SU-DHL-6 (cell line): ENCODE measurements around the gene TMEM235.

Experiments
- H2AFZ ChIP-seq: fragments of 200-600 bp; sonication (generic); 2 replicates; pipeline ENCODE4 v1.6.1; 2014; ENCODE audit warnings: low read depth, mild to moderate bottlenecking, moderate library complexity, mixed read lengths, antibody characterized with exemption, low read length; ENCODE audit not compliant: severe bottlenecking
- H3F3A ChIP-seq: fragments of 200-600 bp; shearing (Covaris generic); 2 replicates; pipeline ENCODE4 v1.6.0; 2016; ENCODE audit warnings: antibody characterized with exemption, mild to moderate bottlenecking; ENCODE audit not compliant: insufficient read depth
- H3K27ac ChIP-seq: fragments of 200-600 bp; sonication (generic); 2 replicates; pipeline ENCODE4 v1.5.1; 2016; ENCODE audit warnings: low read depth, mild to moderate bottlenecking, low read length, moderate library complexity, mixed read lengths
- H3K27me3 ChIP-seq: fragments of 200-600 bp; sonication (generic), shearing (Covaris generic); 2 replicates; pipeline ENCODE4 v1.6.0; 2014; ENCODE audit warnings: mild to moderate bottlenecking, low read length
- H3K36me3 ChIP-seq: fragments of 200-600 bp; sonication (generic); 2 replicates; pipeline ENCODE4 v1.6.1; 2014; ENCODE audit warnings: mild to moderate bottlenecking, low read length, mixed read lengths
- H3K4me2 ChIP-seq: fragments of 300-600, 200-600 bp; shearing (Covaris generic), sonication (generic); 2 replicates; pipeline ENCODE4 v1.6.0; 2014; ENCODE audit warnings: low read length, low read depth, mild to moderate bottlenecking; ENCODE audit not compliant: poor library complexity, severe bottlenecking
- H3K4me3 ChIP-seq: fragments of 200-600 bp; sonication (generic); 2 replicates; pipeline ENCODE4 v1.5.1; 2014; ENCODE audit warnings: antibody characterized with exemption, low read length, mild to moderate bottlenecking, mixed read lengths; ENCODE audit not compliant: insufficient read depth, poor library complexity, severe bottlenecking
- H3K79me2 ChIP-seq: fragments of 200-600 bp; sonication (generic); 2 replicates; pipeline ENCODE4 v1.6.1; 2014; ENCODE audit warnings: mild to moderate bottlenecking, low read length, moderate library complexity; ENCODE audit not compliant: insufficient read depth
- H3K9ac ChIP-seq: fragments of 200-600 bp; sonication (generic); 2 replicates; pipeline ENCODE4 v1.7.0; 2014; ENCODE audit warnings: mild to moderate bottlenecking, low read length
- H3K9me2 ChIP-seq: fragments of 200-600 bp; sonication (generic); replicated peaks from 2 replicates; pipeline ENCODE4 v1.6.1; 2014; ENCODE audit warnings: low read length; ENCODE audit not compliant: insufficient read depth
- H3K9me3 ChIP-seq: fragments of 200-600 bp; sonication (generic); 2 replicates; pipeline ENCODE4 v1.6.1; 2014; ENCODE audit warnings: low read length, mixed read lengths; ENCODE audit not compliant: insufficient read depth
- H4K20me1 ChIP-seq: fragments of 200-600 bp; sonication (generic); 2 replicates; pipeline ENCODE4 v1.6.1; 2014; ENCODE audit warnings: low read depth, mild to moderate bottlenecking, antibody characterized with exemption, low read length, moderate library complexity, mixed read lengths
- CTCF ChIP-seq: fragments of 200-600 bp; sonication (generic); IDR thresholded peaks from one replicate; pipeline ENCODE4 v1.5.1; 2017; ENCODE audit warnings: antibody characterized with exemption, mild to moderate bottlenecking, low read length, moderate library complexity; ENCODE audit not compliant: insufficient read depth, poor library complexity, severe bottlenecking
- EZH2phosphoT487 ChIP-seq: fragments of 200-600 bp; sonication (generic), shearing (Covaris generic); conservative IDR thresholded peaks from 2 replicates; pipeline ENCODE4 v1.6.1; 2018; ENCODE audit warnings: mild to moderate bottlenecking, antibody characterized with exemption, low read length, moderate library complexity, mixed read lengths

TMEM235 gene

GRCh38 chr17:78264590-78264989 lies 33.2 kb downstream of the TMEM235 start:
- Histone ChIP-seq H3K9ac (no peak overlapping the region), H3K27ac (no peak overlapping the region), H3K4me3 (no peak overlapping the region), H4K20me1 (no peaks in the 10 kb centered on the region), H3K9me3 (no peaks in the 10 kb centered on the region), H3F3A (no peaks in the 10 kb centered on the region), H2AFZ (no peak overlapping the region), H3K79me2 (no peaks in the 10 kb centered on the region), H3K9me2 (no peaks in the 10 kb centered on the region), H3K27me3 (no peaks in the 10 kb centered on the region), H3K4me2 (no peak overlapping the region), H3K36me3 (no peaks in the 10 kb centered on the region)
- TF ChIP-seq EZH2phosphoT487, result no peak
- TF ChIP-seq CTCF, result no peak

- Histone ChIP-seq H3K4me2 (no peak overlapping the region), H3K79me2 (no peaks in the 10 kb centered on the region), H3K27me3 (no peaks in the 10 kb centered on the region), H2AFZ (no peak overlapping the region), H3K9me2 (no peaks in the 10 kb centered on the region), H3F3A (no peaks in the 10 kb centered on the region), H3K4me3 (no peak overlapping the region), H3K9ac (no peak overlapping the region), H3K9me3 (no peaks in the 10 kb centered on the region), H4K20me1 (no peaks in the 10 kb centered on the region), H3K36me3 (no peaks in the 10 kb centered on the region), H3K27ac (no peak overlapping the region)
- TF ChIP-seq CTCF, result no peak
- no peak for TF ChIP-seq EZH2phosphoT487
Observed at GRCh38 chr17:78265121-78265520, 33.7 kb downstream of the TMEM235 start.

GRCh38 chr17:78266231-78266631 lies 34.8 kb downstream of the TMEM235 start:
- TF ChIP-seq CTCF (no peak), EZH2phosphoT487 (no peak)
- Histone ChIP-seq H3K27me3 (no peaks in the 10 kb centered on the region), H2AFZ (no peak overlapping the region), H3K9ac (no peak overlapping the region), H3K9me3 (no peaks in the 10 kb centered on the region), H3K36me3 (no peaks in the 10 kb centered on the region), H3K4me2 (no peak overlapping the region), H3F3A (no peaks in the 10 kb centered on the region), H4K20me1 (no peaks in the 10 kb centered on the region), H3K9me2 (no peaks in the 10 kb centered on the region), H3K79me2 (no peaks in the 10 kb centered on the region), H3K27ac (no peak overlapping the region), H3K4me3 (no peak overlapping the region)
